Sigmoid colon (tissue), 7 donors: ENCODE results near the gene ARHGEF6. TPM values are rescaled to one million over a fixed set of nuclear protein-coding genes. Genes with fewer than 3 reads are reported as not detected.

Experiments used
- DNase-seq: peaks from one replicate; pipeline ENCODE4 v3.0.0-alpha.2; 2019
- H3K27ac ChIP-seq, 4 donors: fragments of 200-600 bp; sonication (generic); one replicate each; pipeline ENCODE4 v1.5.1; 2016 to 2019; ENCODE audit warnings: mild to moderate bottlenecking in 1 of 4
- H3K27me3 ChIP-seq, 3 donors: fragments of 200-600 bp; sonication (generic); one replicate each; pipeline ENCODE4 v1.5.1; 2019; ENCODE audit warnings: mild to moderate bottlenecking in 1 of 3
- H3K36me3 ChIP-seq, 4 donors: fragments of 200-600 bp; sonication (generic); one replicate each; pipeline ENCODE4 v1.5.1; 2016 to 2019
- H3K4me1 ChIP-seq, 4 donors: fragments of 200-600 bp; sonication (generic); one replicate each; pipeline ENCODE4 v1.5.1; 2017 to 2019
- H3K4me3 ChIP-seq, 4 donors: fragments of 200-600 bp; sonication (generic); one replicate each; pipeline ENCODE4 v1.5.1; 2017 to 2019; ENCODE audit warnings: mild to moderate bottlenecking in 2 of 4, moderate library complexity in 1 of 4
- H3K9me3 ChIP-seq, 4 donors: fragments of 200-600 bp in 3 of 4; sonication (generic) in 3 of 4; one replicate each; pipeline versions ENCODE4 v1.5.1 to v1.6.1; 2013 to 2019
- CTCF ChIP-seq, 4 experiments: fragments of 450-650 bp in 3 of 4; fragments of 200-600 bp in 1 of 4; IDR thresholded peaks; one replicate each; pipeline ENCODE4 v1.5.1; 2016 to 2019; ENCODE audit warnings: antibody characterized with exemption in 4 of 4, mild to moderate bottlenecking in 3 of 4, moderate library complexity in 2 of 4
- EP300 ChIP-seq, 4 donors: sonication (generic); formaldehyde crosslinking; IDR thresholded peaks; one replicate each; pipeline ENCODE4 v1.6.1; 2017; ENCODE audit warnings: antibody characterized with exemption in 4 of 4
- POLR2A ChIP-seq, 2 donors: fragments of 450-650 bp; IDR thresholded peaks; one replicate each; pipeline ENCODE4 v1.6.1; 2016; ENCODE audit warnings: antibody characterized with exemption in 2 of 2, mild to moderate bottlenecking in 2 of 2, moderate library complexity in 2 of 2
- POLR2AphosphoS5 ChIP-seq, 4 donors: sonication (generic); formaldehyde crosslinking; IDR thresholded peaks; one replicate each; pipeline ENCODE4 v1.6.1; 2017; ENCODE audit warnings: antibody characterized with exemption in 4 of 4
- WGBS, 2 donors: extraction: QIAGEN DNeasy Blood & Tissue Kit; methylation state at CpG; one replicate each; pipeline ENCODE4 v1.1.7; 2013; 5-methylcytosine and 5-hydroxymethylcytosine counted together
- intact Hi-C: fragments of 100-400 bp; cut with DNase I; formaldehyde crosslinking; loops from one replicate; pipeline ENCODE4 v1.15.1; 2023
- polyA plus RNA-seq, 3 donors: library from polyadenylated mRNA; stranded (reverse); fragments of 200-250 nt; gene quantifications; one replicate each; pipeline ENCODE4 v1.2.3, GENCODE V29; 2013
- total RNA-seq, 4 donors: library from RNA; depleted of rRNA; stranded (reverse); fragments of >200 nt; gene quantifications; one replicate each; pipeline ENCODE4 v1.1.0, GENCODE V29; 2016
- donor health status: healthy with polysubstance abuse.
- donor health status: Bipolar disorder and iron deficiency.
- donor health status: healthy.

The ARHGEF6 gene
- total and polyA plus RNA-seq, 7 donors, result 2.1 to 26.3 (median 16.1) TPM

GRCh38 chrX:136652822-136653723, 127.7 kb downstream of the ARHGEF6 start:
- TF ChIP-seq EP300 (IDR thresholded peaks at IDR 0.05) (no peak), POLR2AphosphoS5 (IDR thresholded peaks at IDR 0.05) (no peak), CTCF (IDR thresholded peaks at IDR 0.05) (no peak), POLR2A (IDR thresholded peaks at IDR 0.05) (no peak)
- Histone ChIP-seq H3K9me3 (no peaks in the 10 kb centered on the region), H3K27me3 (no peaks in the 10 kb centered on the region), H3K36me3 (no peaks in the 10 kb centered on the region), H3K4me3 (no peak overlapping the region), H3K4me1 (no peaks in the 10 kb centered on the region), H3K27ac (no peak overlapping the region)
- DNase-seq, result no peak
- whole genome bisulfite sequencing, 2 donors, result 80 to 87% methylated on average over 6 of the region's 6 CpGs
- intact Hi-C loops, result no loop called here

GRCh38 chrX:136650811-136651210, 129.9 kb downstream of the ARHGEF6 start:
- H3K36me3 ChIP-seq, result no peaks in the 10 kb centered on the region
- intact Hi-C loops, result no loop called here
- H3K4me1 ChIP-seq, result no peaks in the 10 kb centered on the region
- TF ChIP-seq CTCF (IDR thresholded peaks at IDR 0.05), result no peak
- no peak for TF ChIP-seq EP300 (IDR thresholded peaks at IDR 0.05)
- TF ChIP-seq POLR2A (IDR thresholded peaks at IDR 0.05), result no peak
- TF ChIP-seq POLR2AphosphoS5 (IDR thresholded peaks at IDR 0.05), result no peak
- 93 to 97% methylated on average over 3 of the region's 3 CpGs for WGBS, 2 donors
- H3K9me3 ChIP-seq, result no peaks in the 10 kb centered on the region
- no peak overlapping the region for H3K4me3 ChIP-seq
- no peak overlapping the region for H3K27ac ChIP-seq
- DNase-seq, result no peak
- no peaks in the 10 kb centered on the region for H3K27me3 ChIP-seq

GRCh38 chrX:136647677-136648360, 132.9 kb downstream of the ARHGEF6 start, which contains the start of gene CD40LG:
CD40LG (plus strand) TSS chrX:136648158; CDS start chrX:136648249, 91 bp downstream.
- intact Hi-C loops, result no loop called here
- H3K4me3 ChIP-seq, result no peak within 1 kb of the TSS

GRCh38 chrX:136646602-136647239, 134.0 kb downstream of the ARHGEF6 start:
- no peaks in the 10 kb centered on the region for H3K4me1 ChIP-seq
- no peaks in the 10 kb centered on the region for H3K36me3 ChIP-seq
- H3K9me3 ChIP-seq, result no peaks in the 10 kb centered on the region
- intact Hi-C loops, result no loop called here
- H3K27ac ChIP-seq, result no peak overlapping the region
- DNase-seq, result no peak
- WGBS, 2 donors, result 30 to 65% methylated on average over 5 of the region's 5 CpGs
- TF ChIP-seq EP300 (IDR thresholded peaks at IDR 0.05) (no peak), POLR2AphosphoS5 (IDR thresholded peaks at IDR 0.05) (no peak), CTCF (IDR thresholded peaks at IDR 0.05) (no peak), POLR2A (IDR thresholded peaks at IDR 0.05) (no peak)
- no peak overlapping the region for H3K4me3 ChIP-seq
- no peaks in the 10 kb centered on the region for H3K27me3 ChIP-seq

More at GRCh38 chrX:136647677-136648360, 132.9 kb downstream of the ARHGEF6 start, which contains the start of gene CD40LG:
- no peaks in the 10 kb centered on the region for H3K9me3 ChIP-seq
- no peak for DNase-seq
- H3K27me3 ChIP-seq, result no peaks in the 10 kb centered on the region
- 82 to 87% methylated on average over 10 of the region's 10 CpGs for WGBS, 2 donors
- no peak within 1 kb of the TSS for H3K27ac ChIP-seq
- no peaks in the 10 kb centered on the region for H3K4me1 ChIP-seq
- H3K36me3 ChIP-seq, result no peaks in the 10 kb centered on the region
- TF ChIP-seq EP300 (IDR thresholded peaks at IDR 0.05) (no peak), CTCF (IDR thresholded peaks at IDR 0.05) (no peak), POLR2A (IDR thresholded peaks at IDR 0.05) (no peak), POLR2AphosphoS5 (IDR thresholded peaks at IDR 0.05) (no peak)
